Activated CD4-positive, alpha-beta T cell treated with anti-CD3 and anti-CD28 coated beads, Interleukin-2, amount 10 ng/mL, durations not matched to agents 7 days and 5 days (primary cell): ENCODE results near the gene PLA2G2A. TPM values are rescaled to one million over a fixed set of nuclear protein-coding genes. Genes with fewer than 3 reads are reported as not detected.
"Not testable (repeated sequence)": the region's sequence is repeated elsewhere in the genome, so short reads cannot be mapped to it uniquely, and the experiment has no call there.

Experiments used
- CTCF ChIA-PET: fragments of 350-600 bp; sonication (Branson Sonifier 250); formaldehyde crosslinking; loops from one replicate; lab custom pipeline; 2021; ENCODE audit warnings: antibody characterized with exemption; lab: Charles Lee
- POLR2A ChIA-PET: fragments of 350-600 bp; sonication (Branson Sonifier 250); formaldehyde crosslinking; loops from one replicate; lab custom pipeline; 2021; ENCODE audit warnings: antibody characterized with exemption; lab: Charles Lee
- DNase-seq: peaks from one replicate; pipeline ENCODE4 v3.0.0-alpha.2; 2020
- H3K27ac Mint-ChIP-seq: one replicate; pipeline ENCODE4 v1.8.0; 2021; ENCODE audit warnings: mild to moderate bottlenecking, moderate library complexity, mixed read lengths
- H3K27me3 Mint-ChIP-seq: one replicate; pipeline ENCODE4 v1.8.0; 2021; ENCODE audit warnings: mixed read lengths
- H3K36me3 Mint-ChIP-seq: one replicate; pipeline ENCODE4 v1.8.0; 2021; ENCODE audit warnings: low read depth, mixed read lengths
- H3K4me1 Mint-ChIP-seq: one replicate; pipeline ENCODE4 v1.8.0; 2021; ENCODE audit warnings: mixed read lengths
- H3K4me3 Mint-ChIP-seq: one replicate; pipeline ENCODE4 v1.8.0; 2021; ENCODE audit warnings: mild to moderate bottlenecking, moderate library complexity, mixed read lengths
- H3K9me3 Mint-ChIP-seq: one replicate; pipeline ENCODE4 v1.8.0; 2021; ENCODE audit warnings: mixed read lengths
- total RNA-seq, 2 experiments: library from RNA; stranded (reverse); gene quantifications; one replicate each; pipeline ENCODE4 v1.2.3, GENCODE V29; 2021

PLA2G2A gene
- total RNA-seq, 2 experiments from 2014 or later, result not detected

- H3K4me3 Mint-ChIP-seq, DNase-seq, CTCF ChIA-PET, H3K4me1 Mint-ChIP-seq, H3K27ac Mint-ChIP-seq, POLR2A ChIA-PET, H3K36me3 Mint-ChIP-seq, H3K9me3 Mint-ChIP-seq: not testable (repeated sequence)
- H3K27me3 Mint-ChIP-seq, result peaks cover 30% of the 10 kb centered on the region
These were observed 5.1 kb upstream of the PLA2G2A start for GRCh38 chr1:19984409-19985016.

- peaks cover 15% of the 10 kb centered on the region for H3K27me3 Mint-ChIP-seq
- no peaks in the 10 kb centered on the region for H3K4me1 Mint-ChIP-seq
- no peak for DNase-seq
- no peak overlapping the region for H3K4me3 Mint-ChIP-seq
- POLR2A ChIA-PET, result no interaction called here
- H3K36me3 Mint-ChIP-seq, result no peaks in the 10 kb centered on the region
- no peak overlapping the region for H3K27ac Mint-ChIP-seq
- CTCF ChIA-PET, result interaction anchor here (0.7 kb wide), 1 partner anchor 56 kb away, joined by 3 read pairs; no protein-coding TSS in a partner anchor
- no peaks in the 10 kb centered on the region for H3K9me3 Mint-ChIP-seq
These were observed 2.3 kb upstream of the PLA2G2A start for GRCh38 chr1:19981507-19982312.

- ChIA-PET CTCF (no interaction called here), POLR2A (no interaction called here)
- Mint-ChIP-seq H3K36me3 (no peaks in the 10 kb centered on the region), H3K27ac (no peak overlapping the region), H3K9me3 (no peaks in the 10 kb centered on the region), H3K27me3 (peaks cover 18% of the 10 kb centered on the region), H3K4me3 (no peak overlapping the region), H3K4me1 (no peaks in the 10 kb centered on the region)
- DNase-seq, result no peak
These were observed 1.7 kb upstream of the PLA2G2A start for GRCh38 chr1:19981170-19981506.

- DNase-seq, result no peak
- Mint-ChIP-seq H3K27ac (no peak overlapping the region), H3K9me3 (no peaks in the 10 kb centered on the region), H3K36me3 (no peaks in the 10 kb centered on the region), H3K4me1 (no peaks in the 10 kb centered on the region), H3K4me3 (no peak overlapping the region), H3K27me3 (peaks cover 18% of the 10 kb centered on the region)
- ChIA-PET POLR2A (no interaction called here), CTCF (no interaction called here)
These were observed 896 bp upstream of the PLA2G2A start for GRCh38 chr1:19980314-19980713.

- Mint-ChIP-seq H3K4me3 (no peak overlapping the region), H3K27ac (no peak overlapping the region), H3K27me3 (peaks cover 17% of the 10 kb centered on the region), H3K9me3 (no peaks in the 10 kb centered on the region), H3K4me1 (no peaks in the 10 kb centered on the region), H3K36me3 (no peaks in the 10 kb centered on the region)
- ChIA-PET POLR2A (no interaction called here), CTCF (no interaction called here)
- no peak for DNase-seq
These were observed 1.3 kb downstream of the PLA2G2A start for GRCh38 chr1:19978143-19978542.

- no peak overlapping the region for H3K4me3 Mint-ChIP-seq
- CTCF ChIA-PET, result no interaction called here
- no peaks in the 10 kb centered on the region for H3K9me3 Mint-ChIP-seq
- no peak overlapping the region for H3K27ac Mint-ChIP-seq
- no peak for DNase-seq
- no peaks in the 10 kb centered on the region for H3K36me3 Mint-ChIP-seq
- no peaks in the 10 kb centered on the region for H3K4me1 Mint-ChIP-seq
- H3K27me3 Mint-ChIP-seq, result peaks cover 10% of the 10 kb centered on the region
- POLR2A ChIA-PET, result no interaction called here
These were observed 3.0 kb downstream of the PLA2G2A start for GRCh38 chr1:19976317-19977003.

- DNase-seq, result no peak
- ChIA-PET POLR2A (no interaction called here), CTCF (interaction anchor here (1.1 to 1.6 kb wide), 4 partner anchors 10 to 176 kb away, joined by 3 to 7 read pairs (median 4); no protein-coding TSS in a partner anchor)
- Mint-ChIP-seq H3K36me3 (no peaks in the 10 kb centered on the region), H3K4me1 (no peaks in the 10 kb centered on the region), H3K27ac (no peak overlapping the region), H3K4me3 (no peak overlapping the region), H3K27me3 (peaks cover 8% of the 10 kb centered on the region), H3K9me3 (no peaks in the 10 kb centered on the region)
These were observed 3.8 kb downstream of the PLA2G2A start for GRCh38 chr1:19975423-19976193.

GRCh38 chr1:19974822-19975416 is 4.5 kb downstream of the PLA2G2A start:
- no peaks in the 10 kb centered on the region for H3K4me1 Mint-ChIP-seq
- CTCF ChIA-PET, result interaction anchor here (1.1 to 1.6 kb wide), 4 partner anchors 9 to 177 kb away, joined by 3 to 7 read pairs (median 4); no protein-coding TSS in a partner anchor
- POLR2A ChIA-PET, result no interaction called here
- H3K27me3 Mint-ChIP-seq, result peaks cover 10% of the 10 kb centered on the region
- H3K27ac Mint-ChIP-seq, result no peak overlapping the region
- H3K4me3 Mint-ChIP-seq, result no peak overlapping the region
- no peaks in the 10 kb centered on the region for H3K36me3 Mint-ChIP-seq
- peak; percentile 11 for DNase-seq
- no peaks in the 10 kb centered on the region for H3K9me3 Mint-ChIP-seq

- Mint-ChIP-seq H3K4me3 (no peak overlapping the region), H3K9me3 (no peaks in the 10 kb centered on the region)
These were observed 5.8 kb downstream of the PLA2G2A start for GRCh38 chr1:19973616-19974015.

GRCh38 chr1:19971664-19972063 is 7.8 kb downstream of the PLA2G2A start:
- H3K27me3 Mint-ChIP-seq, result peaks cover 11% of the 10 kb centered on the region
- no peak overlapping the region for H3K27ac Mint-ChIP-seq
- ChIA-PET POLR2A (interaction anchor here (0.6 kb wide), 1 partner anchor 145 kb away, joined by 9 read pairs; no protein-coding TSS in a partner anchor), CTCF (no interaction called here)
- no peak overlapping the region for H3K4me3 Mint-ChIP-seq
- no peaks in the 10 kb centered on the region for H3K36me3 Mint-ChIP-seq
- H3K4me1 Mint-ChIP-seq, result no peaks in the 10 kb centered on the region
- no peaks in the 10 kb centered on the region for H3K9me3 Mint-ChIP-seq
- no peak for DNase-seq

More at GRCh38 chr1:19973616-19974015, 5.8 kb downstream of the PLA2G2A start:
- Mint-ChIP-seq H3K27me3 (peaks cover 12% of the 10 kb centered on the region), H3K27ac (no peak overlapping the region), H3K4me1 (no peaks in the 10 kb centered on the region), H3K36me3 (no peaks in the 10 kb centered on the region)
- DNase-seq, result no peak
- ChIA-PET POLR2A (no interaction called here), CTCF (no interaction called here)

GRCh38 chr1:19969898-19970660 is 9.3 kb downstream of the PLA2G2A start:
- Mint-ChIP-seq H3K27me3 (peaks cover 11% of the 10 kb centered on the region), H3K9me3 (no peaks in the 10 kb centered on the region), H3K36me3 (no peaks in the 10 kb centered on the region), H3K4me3 (no peak overlapping the region), H3K27ac (no peak overlapping the region), H3K4me1 (no peaks in the 10 kb centered on the region)
- POLR2A ChIA-PET, result no interaction called here
- CTCF ChIA-PET, result no interaction called here
- no peak for DNase-seq

- Mint-ChIP-seq H3K4me1 (no peaks in the 10 kb centered on the region), H3K9me3 (no peaks in the 10 kb centered on the region), H3K4me3 (no peak overlapping the region), H3K27me3 (peaks cover 18% of the 10 kb centered on the region), H3K27ac (no peak overlapping the region), H3K36me3 (no peaks in the 10 kb centered on the region)
- ChIA-PET POLR2A (no interaction called here), CTCF (no interaction called here)
- no peak for DNase-seq
These were observed 11.6 kb downstream of the PLA2G2A start for GRCh38 chr1:19967808-19968207.
